NCI-H2029 (cell line): Measurements from ENCODE around the gene NRM.
"Not testable (repeated sequence)": the region's sequence is repeated elsewhere in the genome, so short reads cannot be mapped to it uniquely, and the experiment has no call there.

Experiments used
- DNase-seq: peaks from one replicate; lab custom pipeline; 2025; lab: John Stamatoyannopoulos, UW

NRM gene

GRCh38 chr6:30719791-30720737 is 29.3 kb upstream of the NRM start, which contains the start of gene TUBB:
Gene TUBB (plus strand): TSS chr6:30720352. CDS start chr6:30720507, 155 bp downstream.
- peak; percentile 98 for DNase-seq

- no peak for DNase-seq
Observed at GRCh38 chr6:30719356-30719755, 28.6 kb upstream of the NRM start.

DNA sequence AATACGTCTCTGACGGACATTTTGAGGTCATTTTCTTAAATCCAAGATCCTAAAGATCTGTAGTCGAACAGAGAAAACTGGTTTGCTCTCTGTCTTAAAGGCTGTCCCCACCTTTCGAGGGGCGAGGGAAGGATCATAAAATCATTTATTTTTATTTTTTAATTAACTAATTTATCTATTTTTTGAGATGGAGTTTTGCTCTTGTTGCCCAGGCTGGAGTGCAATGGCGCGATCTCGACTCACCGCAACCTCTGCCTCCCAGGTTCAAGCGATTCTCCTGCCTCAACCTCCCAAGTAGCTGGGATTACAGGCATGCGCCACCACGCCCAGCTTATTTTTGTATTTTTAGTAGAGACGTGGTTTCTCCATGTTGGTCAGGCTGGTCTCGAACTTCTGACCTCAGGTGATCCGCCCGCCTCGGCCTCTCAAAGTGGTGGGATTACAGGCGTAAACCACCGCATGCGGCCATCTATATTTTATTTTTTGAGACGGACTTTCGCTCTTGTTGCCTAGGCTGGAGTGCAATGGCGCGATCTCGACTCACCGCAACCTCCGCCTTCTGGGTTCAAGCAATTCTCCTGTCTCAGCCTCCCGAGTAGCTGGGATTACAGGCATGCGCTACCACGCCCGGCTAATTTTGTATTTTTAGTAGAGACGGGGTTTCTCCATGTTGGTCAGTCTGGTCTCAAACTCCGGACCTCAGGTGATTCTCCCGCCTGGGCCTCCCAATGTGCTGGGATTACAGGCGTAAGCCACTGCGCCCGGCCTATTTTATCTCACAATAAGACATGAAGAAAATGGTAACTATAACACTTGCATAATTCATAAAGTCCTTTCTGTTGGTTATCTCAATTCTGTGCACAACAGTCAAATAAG is 27.3 kb upstream of the NRM start:
- not testable (repeated sequence) for DNase-seq

GRCh38 chr6:30717129-30717844 is 26.5 kb upstream of the NRM start, which contains the start of gene MDC1:
Gene MDC1 (minus strand): TSS chr6:30717281. CDS start chr6:30715175, 2,106 bp downstream.
- peak; percentile 100 for DNase-seq

- DNase-seq, result no peak
Observed at GRCh38 chr6:30716879-30717128, 26.0 kb upstream of the NRM start.

DNA sequence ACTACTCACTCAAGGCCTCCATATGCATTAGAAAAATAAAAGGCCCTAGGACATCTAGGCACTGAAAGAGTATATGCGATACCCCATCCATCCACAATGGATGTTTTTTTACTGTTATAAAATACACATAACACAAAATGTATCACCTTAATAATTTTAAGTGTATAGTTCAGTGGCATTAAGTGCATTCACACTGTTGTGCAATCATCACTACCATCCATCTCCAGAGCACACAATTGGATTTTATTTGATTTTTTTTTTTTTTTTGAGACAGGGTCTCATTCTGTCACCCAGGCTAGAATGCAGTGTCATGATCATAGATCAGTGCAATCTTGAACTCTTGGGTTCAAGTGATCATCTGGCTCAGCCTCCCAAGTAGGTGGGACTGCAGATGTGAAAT is 23.5 kb upstream of the NRM start:
- no peak for DNase-seq

DNA sequence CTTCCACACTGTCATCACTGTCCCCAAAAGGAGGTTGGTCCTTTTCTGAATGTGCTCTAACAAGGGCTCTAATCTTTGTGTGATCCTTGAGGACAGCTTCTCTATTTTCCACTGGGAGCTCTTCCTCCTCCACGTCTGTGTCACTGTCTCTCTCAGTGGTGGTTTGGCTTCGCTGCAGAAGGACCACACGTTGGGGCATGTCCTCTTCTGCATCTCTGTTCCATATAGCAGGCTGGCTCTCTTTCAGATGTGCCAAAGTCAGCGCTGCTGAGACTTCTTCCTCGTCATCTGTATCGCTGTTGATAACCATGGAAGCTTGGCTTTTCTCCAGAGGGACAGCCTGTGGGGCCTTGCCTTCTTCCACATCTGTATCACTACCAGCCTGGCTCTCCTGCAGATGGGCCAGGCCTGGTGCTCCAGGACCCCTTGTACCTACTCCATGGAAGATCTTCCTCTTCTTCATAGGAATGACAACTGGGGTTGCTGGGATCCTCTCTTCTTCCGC is 21.7 kb upstream of the NRM start:
- DNase-seq, result no peak

DNA sequence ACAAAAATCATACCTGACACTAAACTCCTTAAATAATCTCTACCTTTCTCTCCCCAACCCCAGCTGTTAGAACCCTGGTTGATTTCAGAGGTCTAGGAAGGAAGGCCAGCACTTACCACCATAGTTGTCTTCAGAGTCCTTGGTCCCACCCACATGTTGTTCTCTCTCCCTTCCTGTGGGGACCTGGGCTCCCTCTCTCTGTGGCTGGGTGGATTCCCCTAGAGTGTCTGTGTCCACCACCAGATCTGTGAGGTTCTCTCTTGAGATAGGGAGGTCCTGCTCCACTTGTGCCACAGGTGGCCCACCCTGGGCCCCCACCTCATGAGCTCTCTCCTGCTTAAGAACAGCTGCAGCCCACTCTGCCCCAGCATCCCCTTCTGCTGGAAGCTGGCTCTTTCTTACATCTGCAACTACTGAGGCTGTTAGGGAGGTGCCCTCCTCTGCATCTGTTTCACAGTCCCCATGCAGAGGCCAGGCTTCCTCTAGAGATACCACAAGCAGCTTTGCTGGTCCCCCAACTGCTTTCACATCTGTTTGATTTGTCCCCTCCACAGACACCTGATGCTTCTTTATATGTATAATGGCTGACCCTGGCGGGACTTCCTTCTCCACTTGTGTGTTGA is 21.1 kb upstream of the NRM start:
- DNase-seq, result no peak

DNA sequence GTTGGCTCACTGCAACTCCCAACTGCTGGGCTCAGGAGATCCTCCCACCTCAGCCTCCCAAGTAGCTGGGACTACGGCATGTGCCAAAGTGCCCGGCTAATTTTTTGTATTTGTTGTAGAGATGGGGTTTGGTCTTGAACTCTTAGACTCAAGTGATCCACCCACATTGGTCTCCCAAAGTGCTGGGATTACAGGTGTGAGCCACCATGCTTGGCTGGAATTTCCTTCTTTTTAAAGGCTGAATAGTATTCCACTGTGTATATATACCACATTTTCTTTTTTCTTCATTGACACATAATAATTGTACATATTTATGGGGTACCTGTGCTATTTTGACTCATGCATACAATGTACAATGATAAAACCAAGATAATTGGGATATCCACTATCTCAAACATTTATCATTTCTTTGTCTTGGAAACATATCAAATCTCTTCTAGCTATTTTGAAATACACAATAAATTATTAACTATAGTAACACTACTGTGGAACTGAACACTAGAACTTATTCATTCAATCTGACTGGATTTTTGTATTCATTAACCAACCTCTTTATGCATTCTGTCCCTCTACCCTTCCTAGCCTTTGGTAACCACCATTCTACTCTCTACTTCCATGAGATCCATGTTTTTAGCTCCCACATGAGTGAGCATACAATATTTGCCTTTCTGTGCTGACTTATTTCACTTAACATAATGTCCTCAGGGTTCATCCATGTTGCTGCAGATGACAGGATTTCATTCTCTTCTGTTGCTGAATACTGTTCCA is 18.5 kb upstream of the NRM start:
- DNase-seq, result no peak

DNA sequence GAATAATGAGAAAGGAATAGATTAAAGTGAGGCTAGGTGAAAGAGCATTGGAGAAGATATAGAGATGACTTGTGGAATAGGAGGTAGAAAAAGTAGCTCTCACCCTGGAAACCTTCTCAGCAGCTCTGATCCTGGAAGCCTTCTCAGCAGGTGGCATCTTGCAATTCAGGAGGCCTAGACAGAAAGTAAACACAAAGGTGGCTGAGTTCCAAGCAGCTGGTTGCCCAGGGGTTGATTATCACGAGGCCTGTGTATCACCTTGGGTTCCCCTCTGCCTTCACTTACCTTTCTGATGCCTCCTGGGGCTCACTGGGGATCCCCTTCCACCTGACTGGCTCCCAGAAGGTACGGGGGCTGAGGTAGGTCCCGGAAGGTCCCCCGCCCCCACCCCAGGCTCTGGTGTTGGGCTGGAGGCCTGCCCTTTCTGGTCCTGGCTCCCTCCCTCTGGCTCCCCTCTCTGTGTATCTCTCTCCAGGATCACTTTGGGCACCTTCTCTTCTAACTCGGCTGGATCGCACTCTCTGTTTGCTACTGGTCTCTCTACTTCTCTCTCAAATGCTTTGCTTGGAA is 16.6 kb upstream of the NRM start:
- peak; percentile 90 for DNase-seq

DNA sequence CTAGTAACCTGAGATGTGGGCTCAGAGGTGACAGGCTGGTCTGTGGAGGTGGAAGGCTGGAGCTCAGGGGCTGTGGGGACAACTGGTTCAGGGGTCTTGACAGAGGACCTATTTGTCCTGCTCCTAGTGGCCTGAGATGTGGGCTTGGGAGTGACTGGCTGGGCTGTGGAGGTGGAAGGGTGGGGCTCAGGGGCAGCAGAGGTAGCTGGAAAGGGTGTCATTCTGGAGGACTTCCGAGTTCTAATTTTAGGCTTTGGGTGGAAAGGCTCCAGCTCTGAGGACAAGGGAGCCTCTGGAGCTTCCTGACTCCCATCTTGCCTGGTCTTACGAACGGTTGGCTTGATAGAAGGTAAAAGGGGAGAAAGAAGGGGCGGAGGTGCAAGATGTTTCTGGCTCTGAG is 14.8 kb upstream of the NRM start:
- DNase-seq, result no peak

DNA sequence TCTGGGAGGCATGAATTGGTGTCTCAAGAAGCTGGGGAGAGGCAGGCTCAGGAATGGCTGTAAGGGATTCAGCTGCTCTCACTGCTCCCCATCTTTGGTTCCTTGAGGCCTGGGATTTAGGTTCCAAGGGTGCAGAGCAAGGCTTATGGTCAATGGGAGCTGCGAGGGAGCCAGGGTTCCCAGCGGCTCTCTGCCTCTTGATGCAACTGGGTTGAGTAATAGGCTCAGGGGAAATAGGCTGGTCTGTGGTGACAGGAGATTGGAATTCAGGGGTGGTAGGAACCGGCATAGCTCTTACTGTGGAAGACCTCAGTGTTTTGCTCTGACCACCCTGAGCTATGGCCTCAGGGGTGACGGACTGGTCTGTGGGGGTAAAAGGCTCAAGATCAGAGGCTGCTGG is 13.0 kb upstream of the NRM start:
- DNase-seq, result no peak

DNA sequence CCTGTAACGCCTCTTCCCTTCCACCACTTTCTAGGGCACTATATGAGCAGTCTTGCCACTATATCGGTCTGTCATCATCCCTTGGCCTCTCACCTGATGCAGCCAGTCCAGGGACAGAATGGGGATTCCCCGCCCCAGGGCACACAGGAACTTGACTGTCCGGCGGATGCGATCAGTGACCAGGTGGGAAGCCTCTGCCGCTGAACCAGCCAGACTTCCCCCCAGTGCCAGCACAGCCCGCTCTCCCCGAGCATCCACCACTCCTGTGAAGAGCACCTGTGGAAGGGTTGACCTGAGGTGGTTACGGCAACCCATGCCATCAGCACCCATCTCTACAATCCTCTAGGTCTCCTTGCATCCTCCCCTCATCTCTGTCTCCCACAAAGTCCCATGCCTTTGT is 12.2 kb upstream of the NRM start:
- DNase-seq, result no peak

DNA sequence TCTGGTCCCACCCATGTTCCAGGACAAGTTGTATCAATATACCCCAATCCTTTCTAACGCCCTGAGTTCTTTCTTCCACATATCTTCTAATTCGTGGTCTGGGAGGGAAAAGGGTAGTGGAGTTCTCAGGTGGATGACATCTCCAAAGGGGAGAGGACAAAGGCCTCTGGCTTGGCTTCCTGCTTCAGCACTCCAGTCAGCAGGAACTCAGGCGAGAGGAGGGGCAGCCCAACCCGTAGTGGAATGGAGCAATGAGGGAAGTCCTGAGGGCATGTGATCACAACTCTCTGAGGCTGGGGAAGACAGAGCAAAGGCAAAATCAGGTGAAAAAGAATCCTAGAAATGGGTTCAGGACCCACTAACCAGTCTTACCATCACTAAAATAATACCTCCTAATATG is 9.6 kb upstream of the NRM start:
- DNase-seq, result no peak

GRCh38 chr6:30696432-30696831 is 5.6 kb upstream of the NRM start:
- DNase-seq, result no peak

DNA sequence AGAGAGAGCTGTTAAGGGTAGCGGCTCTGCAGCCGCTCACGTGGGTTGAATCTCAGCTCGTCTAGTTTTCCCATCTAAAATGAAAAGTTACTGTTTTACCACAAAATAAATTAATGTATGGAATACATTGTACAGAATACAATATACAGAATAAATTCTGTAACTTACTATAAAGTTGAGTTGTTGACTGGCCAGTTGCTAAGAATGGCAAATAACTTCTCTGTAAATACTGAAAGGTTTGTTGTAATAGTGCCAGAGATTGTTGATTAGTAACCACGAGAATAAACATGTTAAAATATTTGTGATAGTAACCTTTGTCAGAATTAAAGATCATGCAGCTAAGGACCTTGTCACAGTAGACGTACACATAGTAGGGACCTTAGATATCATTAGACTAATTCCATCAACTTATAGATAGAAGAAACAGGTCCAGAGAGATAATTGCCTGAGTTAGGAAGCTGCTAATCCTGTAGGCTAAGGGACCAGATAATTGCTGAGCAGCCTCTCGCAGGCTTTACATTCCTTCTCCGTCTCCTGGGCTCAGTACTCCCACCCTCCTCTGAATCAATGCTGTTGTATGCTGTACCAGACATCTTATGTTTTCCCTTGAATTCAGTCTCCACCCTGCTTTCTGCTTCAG is 544 bp upstream of the NRM start:
- no peak for DNase-seq

DNA sequence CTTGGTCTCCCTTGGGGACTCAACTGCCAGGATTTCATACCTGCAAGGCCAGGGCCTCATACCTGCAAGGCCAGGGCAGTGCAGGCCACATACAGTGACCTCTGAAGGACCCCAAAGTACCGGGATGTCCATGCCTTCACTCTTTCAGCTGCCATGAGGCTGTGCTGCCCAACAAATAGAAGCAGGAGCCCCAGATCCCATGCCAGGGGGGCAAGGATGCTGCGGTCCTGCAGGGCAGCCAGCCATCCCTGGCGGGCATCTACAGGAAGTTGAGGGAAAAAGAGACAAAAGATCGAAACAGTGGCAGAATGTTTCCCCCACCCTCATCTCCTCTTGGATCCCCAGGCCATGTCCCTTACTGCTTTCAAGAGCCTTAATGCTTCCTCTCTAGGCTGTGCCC is 799 bp downstream of the NRM start:
- no peak for DNase-seq

DNA sequence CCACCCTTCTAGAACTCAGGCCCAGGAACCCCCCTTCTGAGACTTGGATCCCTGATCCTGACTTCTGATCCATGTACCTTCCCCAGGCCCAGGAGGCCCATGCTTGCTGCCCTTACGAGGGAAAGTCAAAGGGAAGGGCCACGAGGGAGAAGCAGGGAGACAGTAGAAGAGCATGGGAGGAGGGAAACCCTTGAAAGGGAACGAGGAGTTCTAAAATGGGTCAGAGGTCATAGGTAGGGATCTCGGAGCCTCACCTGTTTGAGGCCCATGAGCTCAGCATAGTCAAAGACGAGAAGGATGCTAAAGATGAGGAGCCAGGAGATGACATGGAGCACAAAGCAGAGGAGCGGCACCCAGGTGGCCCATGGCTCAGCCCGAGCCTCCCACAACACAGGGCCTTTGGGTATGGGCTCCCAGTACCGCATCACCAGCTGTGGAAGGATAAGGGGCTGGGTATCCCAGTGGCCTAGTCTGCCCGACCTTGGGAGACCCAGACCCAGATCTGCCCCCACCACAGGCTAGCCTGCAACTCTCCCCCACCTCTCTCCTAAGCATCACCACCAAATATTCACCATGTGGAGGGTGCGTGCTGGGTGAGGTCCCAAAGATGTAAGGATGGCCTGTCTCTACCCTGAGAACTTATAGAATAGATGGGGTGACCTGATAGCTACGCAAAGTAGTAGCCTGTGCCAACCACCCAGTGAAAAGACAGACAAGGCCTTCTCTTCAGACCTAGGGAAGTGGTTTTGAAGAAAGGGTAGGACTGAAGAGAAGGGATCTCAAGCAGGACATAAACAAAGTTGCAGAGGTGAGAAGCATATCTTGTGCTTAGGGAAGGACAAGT is 1.5 kb downstream of the NRM start:
- DNase-seq, result no peak

DNA sequence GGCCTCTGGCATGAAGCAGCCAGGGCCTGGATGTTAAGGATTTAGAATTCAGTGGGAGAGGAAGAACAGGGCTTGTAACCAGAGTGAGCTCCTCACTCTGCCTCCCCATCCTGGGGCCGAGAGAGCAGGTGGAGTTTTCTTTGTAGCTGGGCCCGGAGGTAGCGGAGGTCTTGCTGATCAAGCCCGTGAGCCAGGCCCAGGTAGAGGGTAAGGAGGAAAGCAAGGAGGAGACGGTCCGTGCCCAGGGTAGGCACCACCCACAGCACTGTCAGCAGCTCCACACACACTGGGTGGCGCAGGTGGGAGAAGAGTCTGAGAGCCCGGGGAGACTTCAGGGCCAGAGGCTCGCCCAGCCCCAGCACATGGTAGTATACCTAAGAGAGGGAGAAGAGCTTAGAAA is 2.2 kb downstream of the NRM start:
- DNase-seq, result no peak
